ENCODE measurements around the gene HSCB.
"Not testable (repeated sequence)": the region's sequence is repeated elsewhere in the genome, so short reads cannot be mapped to it uniquely, and the experiment has no call there.

The HSCB gene

GRCh38 chr22:28791841-28792490 lies 50.1 kb downstream of the HSCB start:
- no peak for DNase-seq (ENCODE audit: low read depth in 2 of 2)

GRCh38 chr22:28792491-28793383 lies 50.9 kb downstream of the HSCB start:
- DNase-seq (ENCODE audit: low read depth in 2 of 2) = no peak

DNA sequence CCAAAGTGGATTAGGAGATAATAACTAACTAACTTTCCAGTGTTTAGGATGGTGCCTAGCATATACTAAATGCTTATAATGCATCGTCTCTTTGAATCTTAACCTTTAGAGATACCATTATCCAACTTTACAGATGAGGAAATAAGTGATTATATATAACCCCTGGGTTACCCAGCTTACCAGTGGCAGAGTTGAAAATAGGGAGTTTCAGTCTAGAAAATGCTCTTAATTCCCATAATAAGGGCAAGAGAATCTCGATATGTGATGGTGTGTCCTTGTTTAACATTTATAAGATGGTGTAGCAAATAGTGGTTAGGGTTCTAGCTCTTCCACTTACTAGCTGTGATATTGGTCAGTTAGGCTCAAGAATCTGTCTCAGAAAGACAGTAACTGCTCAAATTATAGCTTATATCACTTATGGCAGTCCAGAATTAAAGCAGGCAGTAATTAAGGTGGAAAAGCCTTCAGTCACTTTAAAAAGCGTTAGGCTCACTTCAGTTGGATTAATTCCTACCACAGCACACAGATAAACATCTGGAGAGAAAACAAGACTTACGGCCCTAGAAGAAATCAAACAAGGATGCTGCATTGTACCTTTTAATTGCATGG lies 52.2 kb downstream of the HSCB start:
- no peak for DNase-seq (ENCODE audit: low read depth in 2 of 2)

GRCh38 chr22:28795071-28795693 lies 53.3 kb downstream of the HSCB start:
- DNase-seq (ENCODE audit: low read depth in 2 of 2) = no peak

- DNase-seq (ENCODE audit: low read depth in 2 of 2) = no peak
Measured at GRCh38 chr22:28795932-28796856, 54.4 kb downstream of the HSCB start.

DNA sequence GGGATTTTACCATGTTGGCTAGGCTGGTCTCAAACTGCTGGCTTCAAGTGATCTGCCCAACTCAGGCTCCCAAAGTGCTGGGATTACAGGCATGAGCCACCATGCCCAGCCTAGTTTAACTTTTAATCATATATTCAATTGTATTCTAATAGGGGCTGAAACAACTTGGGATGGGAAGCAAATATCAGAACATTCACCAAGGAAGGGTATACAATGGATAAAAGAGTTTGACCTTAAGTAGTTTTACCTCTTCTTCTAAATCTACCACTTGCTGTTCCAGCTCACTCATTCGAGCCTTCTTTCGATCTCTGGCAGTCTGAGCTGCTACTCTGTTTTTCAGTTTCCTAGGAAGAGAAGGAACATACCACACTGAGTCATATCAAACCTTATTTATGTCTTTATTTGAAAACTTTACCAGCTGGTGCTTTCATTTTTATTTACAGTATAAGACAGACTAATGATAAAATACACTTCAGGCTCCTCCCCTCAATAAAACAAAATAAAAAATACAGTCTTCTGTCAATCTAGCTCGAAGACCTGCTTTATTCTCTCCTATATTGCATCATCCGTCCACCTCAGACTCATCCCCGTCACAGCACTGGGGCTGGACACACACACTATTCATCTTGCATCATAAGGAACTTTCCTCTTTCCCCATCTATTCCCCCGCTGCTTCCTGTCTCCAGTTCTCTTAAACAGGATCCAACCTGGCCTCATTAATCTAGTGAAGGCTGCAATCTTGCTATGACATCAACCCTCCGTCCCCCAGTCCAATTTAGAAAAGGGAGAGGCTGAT lies 57.2 kb downstream of the HSCB start:
- DNase-seq (ENCODE audit: low read depth in 2 of 2) = peak in 1 of 2 donors; percentile 25

- peak in 1 of 2 donors; percentile 38 for DNase-seq (ENCODE audit: low read depth in 2 of 2)
Measured at GRCh38 chr22:28799606-28800307, 57.9 kb downstream of the HSCB start.

- peak; percentile 81 to 84 for DNase-seq (ENCODE audit: low read depth in 2 of 2)
Measured at GRCh38 chr22:28800308-28801041, 58.6 kb downstream of the HSCB start, which contains the start of gene XBP1. Gene XBP1 (minus strand): TSS chr22:28800569.

DNA sequence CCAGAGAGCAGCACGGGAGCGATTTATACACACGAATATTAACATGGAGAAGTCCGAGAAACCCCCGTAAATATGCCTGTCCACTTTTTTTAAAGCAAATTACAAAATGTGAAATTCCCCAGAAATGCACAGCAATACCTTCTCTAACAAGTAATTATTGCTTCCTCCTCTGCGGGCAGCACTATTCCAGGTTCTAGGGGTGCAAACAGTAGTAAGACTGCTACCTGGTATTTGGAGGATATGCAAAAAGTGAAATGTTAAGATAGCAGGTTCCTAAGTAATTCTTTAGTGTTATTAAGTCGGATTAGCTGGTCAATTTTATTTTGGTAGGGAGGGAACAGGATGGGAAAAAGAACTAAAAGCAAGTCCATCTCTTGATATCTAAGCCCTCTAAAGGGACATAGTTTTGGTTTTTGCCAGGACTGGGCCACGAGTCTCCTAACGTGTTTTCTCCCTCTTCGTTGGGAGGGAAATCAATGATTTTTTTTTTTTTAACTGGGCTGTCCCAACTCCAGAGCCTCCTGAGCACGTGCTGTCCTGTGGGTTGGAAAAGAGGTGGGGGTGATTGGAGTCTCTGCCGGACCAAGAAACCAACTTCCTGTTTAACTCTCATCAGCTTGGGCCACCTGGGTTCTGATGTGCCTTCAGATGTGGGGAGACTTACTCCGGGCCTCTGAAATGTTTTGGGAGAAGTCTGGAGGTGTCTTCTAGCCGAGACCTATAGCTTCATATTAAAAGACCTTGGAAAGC lies 60.2 kb downstream of the HSCB start:
- no peak for DNase-seq (ENCODE audit: low read depth in 2 of 2)

- DNase-seq (ENCODE audit: low read depth in 2 of 2) = no peak
Measured at GRCh38 chr22:28802595-28803123, 60.8 kb downstream of the HSCB start.

- not testable (repeated sequence) for DNase-seq (ENCODE audit: low read depth in 2 of 2)
Measured at GRCh38 chr22:28805426-28805825, 63.6 kb downstream of the HSCB start.
